GM19238 (cell line): ENCODE results near the gene ZNF597.

Experiments
- DNase-seq: peaks from one replicate; pipeline ENCODE4 v3.0.0; 2011; ENCODE audit warnings: low spot score; ENCODE audit not compliant: insufficient read length

The ZNF597 gene

GRCh38 chr16:3454631-3455147, 11.4 kb upstream of the ZNF597 start:
- no peak for DNase-seq

GRCh38 chr16:3454093-3454492, 10.8 kb upstream of the ZNF597 start:
- DNase-seq, result no peak

- DNase-seq, result no peak
Observed at GRCh38 chr16:3444032-3444388, 706 bp upstream of the ZNF597 start.

GRCh38 chr16:3439637-3440036, 3.7 kb downstream of the ZNF597 start:
- no peak for DNase-seq

- DNase-seq, result no peak
Observed at GRCh38 chr16:3434373-3434772, 8.9 kb downstream of the ZNF597 start.

- DNase-seq, result no peak
Observed at GRCh38 chr16:3431779-3432219, 11.5 kb downstream of the ZNF597 start.

GRCh38 chr16:3413730-3414379, 29.4 kb downstream of the ZNF597 start:
- DNase-seq, result no peak

- no peak for DNase-seq
Observed at GRCh38 chr16:3408561-3409197, 34.6 kb downstream of the ZNF597 start.

GRCh38 chr16:3401719-3402397, 41.4 kb downstream of the ZNF597 start:
- DNase-seq, result no peak

- peak; percentile 98 for DNase-seq
Observed at GRCh38 chr16:3400779-3401688, 42.3 kb downstream of the ZNF597 start, which contains the start of the genes ZNF174 and ZSCAN32. TSS of gene ZNF174 (plus strand) at chr16:3401215. CDS start at chr16:3402005, 790 bp downstream. TSS of gene ZSCAN32 (minus strand) at chr16:3401004. CDS start at chr16:3397557, 3,447 bp downstream.

- DNase-seq, result no peak
Observed at GRCh38 chr16:3400446-3400778, 42.9 kb downstream of the ZNF597 start.

GRCh38 chr16:3389663-3390338, 53.5 kb downstream of the ZNF597 start:
- no peak for DNase-seq

GRCh38 chr16:3388325-3388724, 55.0 kb downstream of the ZNF597 start:
- no peak for DNase-seq

- no peak for DNase-seq
Observed at GRCh38 chr16:3383045-3383448, 60.3 kb downstream of the ZNF597 start.
